K562 (cell line): ENCODE measurements around the gene PBX2. TPM values are rescaled to one million over a fixed set of nuclear protein-coding genes. Genes with fewer than 3 reads are reported as not detected.

ENCODE experiments used
- ATAC-seq: fragments of 200-7000 bp; cut with Tn5 transposase; 3 replicates; pipeline ENCODE4 v1.9.1; 2020; ENCODE audit warnings: moderate library complexity
- BruUV-seq: library from RNA; stranded (reverse); fragments of 400-500 nt; replicated peaks from 2 replicates; lab custom pipeline; 2021; lab: Mats Ljungman, UMichigan
- CTCF ChIA-PET: fragments of 300-600 bp; formaldehyde crosslinking; extraction: SDS; loops from one replicate; lab custom pipeline; 2021; ENCODE audit warnings: low intra/inter-chr PET ratio; lab: Yijun Ruan, JAX
- POLR2A ChIA-PET: fragments of 300-600, 350-650 bp; sonication (Branson Sonifier 250); formaldehyde crosslinking; extraction: SDS; loops from one replicate; lab custom pipeline; 2021; ENCODE audit warnings: antibody characterized with exemption, inconsistent platforms; lab: Yijun Ruan, JAX
- DNase-seq, 4 experiments: peaks; one replicate each; pipeline versions ENCODE4 v3.0.0 to v3.0.0-alpha.2; 2011 to 2018; ENCODE audit warnings: low spot score in 3 of 4, mixed read lengths in 3 of 4; ENCODE audit errors: extremely low read depth in 1 of 4
- FAIRE-seq: peaks from 2 replicates; lab custom pipeline; 2011; peaks lifted over from hg19 to GRCh38; lab: Jason Lieb, UNC
- H2AFZ ChIP-seq: 2 replicates; pipeline ENCODE4 v1.6.0; 2011; ENCODE audit warnings: low read depth, low read length, control low read depth, inconsistent platforms
- H3K27ac ChIP-seq: fragments of 200-600 bp; 3 replicates; pipeline ENCODE4 v1.8.0; 2011; ENCODE audit warnings: low read depth, mild to moderate bottlenecking, control low read depth, inconsistent platforms, low read length, moderate library complexity, mixed read lengths; ENCODE audit errors: extremely low read depth
- H3K27me3 ChIP-seq, 2 experiments: fragments of 300-600 bp in 1 of 2; 2 replicates in 1 of 2; 3 replicates in 1 of 2; pipeline versions ENCODE4 v1.6.0 to v1.8.0; 2011; ENCODE audit warnings: inconsistent platforms in 2 of 2, low read length in 2 of 2, mild to moderate bottlenecking in 1 of 2, mixed read lengths in 1 of 2, moderate library complexity in 1 of 2; ENCODE audit not compliant: control insufficient read depth in 2 of 2, insufficient read depth in 2 of 2
- H3K36me3 ChIP-seq: fragments of 300-600 bp; 3 replicates; pipeline ENCODE4 v1.8.0; 2011; ENCODE audit warnings: mild to moderate bottlenecking, low read length, inconsistent platforms; ENCODE audit not compliant: control insufficient read depth, insufficient read depth
- H3K4me1 ChIP-seq, 2 experiments: fragments of 200-600 bp in 1 of 2; replicated peaks in 1 of 2; 2 replicates in 1 of 2; 3 replicates in 1 of 2; pipeline versions ENCODE4 v1.5.1 to v1.8.0; 2011; ENCODE audit warnings: inconsistent platforms in 2 of 2, low read length in 2 of 2, mild to moderate bottlenecking in 1 of 2, mixed read lengths in 1 of 2, moderate library complexity in 1 of 2; ENCODE audit not compliant: control insufficient read depth in 2 of 2, insufficient read depth in 2 of 2
- H3K4me2 ChIP-seq: 2 replicates; pipeline ENCODE4 v1.6.1; 2011; ENCODE audit warnings: low read length, control low read depth, inconsistent platforms, mixed read lengths; ENCODE audit not compliant: insufficient read depth
- H3K4me3 ChIP-seq: fragments of 200-600 bp; sonication (generic), shearing (Covaris generic); 2 replicates; pipeline ENCODE4 v1.5.1; 2016; ENCODE audit warnings: control low read depth, inconsistent platforms
- H3K79me2 ChIP-seq: fragments of 200-600 bp; 3 replicates; pipeline ENCODE4 v1.8.0; 2011; ENCODE audit warnings: low read length, inconsistent platforms; ENCODE audit not compliant: control insufficient read depth, insufficient read depth
- H3K9ac ChIP-seq, 2 experiments: 2 replicates each; pipeline versions ENCODE4 v1.6.0 to v1.6.1; 2011; ENCODE audit warnings: low read depth in 2 of 2, low read length in 2 of 2, control low read depth in 1 of 2, inconsistent platforms in 1 of 2, mild to moderate bottlenecking in 1 of 2, mixed read lengths in 1 of 2; ENCODE audit not compliant: insufficient read depth in 1 of 2
- H3K9me1 ChIP-seq: one replicate; pipeline ENCODE4 v1.6.0; 2011; ENCODE audit warnings: inconsistent platforms, mild to moderate bottlenecking, low read length, moderate library complexity; ENCODE audit not compliant: control insufficient read depth, insufficient read depth
- H3K9me3 ChIP-seq: replicated peaks from 2 replicates; pipeline ENCODE4 v1.5.1; 2011; ENCODE audit warnings: low read depth, low read length, inconsistent platforms; ENCODE audit not compliant: control insufficient read depth, insufficient read depth
- H4K20me1 ChIP-seq: replicated peaks from 2 replicates; pipeline ENCODE4 v1.6.1; 2011; ENCODE audit warnings: low read length, inconsistent platforms, mixed read lengths; ENCODE audit not compliant: control insufficient read depth, insufficient read depth
- AFF1 ChIP-seq, 2 experiments: fragments of 450-650 bp; IDR thresholded peaks; 2 replicates each; pipeline ENCODE4 v1.6.1; 2018; ENCODE audit warnings: mild to moderate bottlenecking in 2 of 2, low read depth in 1 of 2; ENCODE audit not compliant: partially characterized antibody in 2 of 2
- ARID3B ChIP-seq: fragments of 250-450 bp; sonication (Bioruptor Pico); IDR thresholded peaks from 2 replicates; pipeline ENCODE4 v1.4.0; 2020; ENCODE audit warnings: borderline replicate concordance
- DPF2 ChIP-seq: fragments of 450-650 bp; IDR thresholded peaks from 2 replicates; pipeline ENCODE4 v1.6.1; 2016
- PHTF2 ChIP-seq: fragments of 250-450 bp; sonication (Bioruptor Pico); IDR thresholded peaks from 2 replicates; pipeline ENCODE4 v1.5.0; 2021; ENCODE audit warnings: mild to moderate bottlenecking
- RBM34 ChIP-seq: fragments of 200-400 bp; formaldehyde crosslinking; IDR thresholded peaks from 2 replicates; pipeline ENCODE4 v1.6.1; 2018; ENCODE audit warnings: low read length, borderline replicate concordance; ENCODE audit not compliant: insufficient read depth
- RHOXF2B ChIP-seq: fragments of 250-450 bp; sonication (Bioruptor Pico); conservative IDR thresholded peaks from 2 replicates; pipeline ENCODE4 v1.5.1; 2021
- TRIM25 ChIP-seq: fragments of 450-650 bp; IDR thresholded peaks from 2 replicates; pipeline ENCODE4 v1.7.0; 2016; ENCODE audit warnings: borderline replicate concordance
- ZMIZ1 ChIP-seq, 2 experiments: fragments of 150-350 bp in 1 of 2; IDR thresholded peaks; 2 replicates each; pipeline ENCODE4 v1.6.1; 2012 to 2016; ENCODE audit warnings: low read depth in 2 of 2, low read length in 2 of 2, mild to moderate bottlenecking in 1 of 2, moderate library complexity in 1 of 2
- WGBS: fragments of 100-300 bp; shearing (Covaris generic); methylation state at CpG from one replicate; pipeline ENCODE4 v1.1.6; 2016; ENCODE audit warnings: low coverage, mixed read lengths; ENCODE audit not compliant: insufficient coverage; ENCODE audit errors: missing lambda C conversion rate; 5-methylcytosine and 5-hydroxymethylcytosine counted together
- in situ Hi-C: fragments of 300-500 bp; cut with MboI; formaldehyde crosslinking; loops from 4 replicates; pipeline ENCODE4 v1.15.0; 2018; ENCODE audit warnings: inconsistent platforms, mixed read lengths
- intact Hi-C: fragments of 100-400 bp; cut with micrococcal nuclease; formaldehyde crosslinking; loops from 2 replicates; pipeline ENCODE4 v1.14.2; 2022
- polyA plus RNA-seq, 8 experiments: library from polyadenylated mRNA; depleted of rRNA in 4 of 8; stranded (reverse) in 5 of 8; unstranded in 3 of 8; fragments of >200 nt; fragmentation: Nextera tagmentation in 2 of 8; fragmentation: Illumina TruSeq in 1 of 8; extraction: Ambion mirVana in 2 of 8; extraction: Trizol in 1 of 8; gene quantifications; 2 replicates each; pipeline versions ENCODE4 v1.2.1 to v1.2.3, GENCODE V29; 2011 to 2014; ENCODE audit warnings: inconsistent platforms in 1 of 8, missing spikeins in 1 of 8
- total RNA-seq, 7 experiments: library from RNA; depleted of rRNA in 6 of 7; stranded (reverse); fragments of >200 nt in 6 of 7; fragmentation: Illumina TruSeq in 2 of 7; extraction: Trizol in 2 of 7; gene quantifications; 2 replicates each; pipeline versions ENCODE4 v1.2.1 to v1.2.3, GENCODE V29; 2011 to 2021; ENCODE audit warnings: low replicate concordance in 1 of 7

Gene PBX2
- total and polyA plus RNA-seq, 9 of the 15 experiments (the other 6 are each of a cell fraction or from before 2014, with no cell fraction given): 1.9 to 134 (median 62.5) TPM

- Histone ChIP-seq H3K4me2 (no peak overlapping the region), H3K27ac (no peak overlapping the region), H4K20me1 (no peaks in the 10 kb centered on the region), H3K27me3 (peaks cover 10 to 12% of the 10 kb centered on the region in 2 experiments; a peak in 4 of 5 replicates), H3K36me3 (no peaks in the 10 kb centered on the region), H3K4me3 (no peak overlapping the region), H3K9me3 (no peaks in the 10 kb centered on the region), H3K9me1 (no peaks in the 10 kb centered on the region), H3K79me2 (peaks cover 4% of the 10 kb centered on the region; the same call in 2 of the 3 replicates), H3K4me1 (peaks cover 14 to 37% of the 10 kb centered on the region in 2 experiments), H2AFZ (peak overlapping the region; percentile 20; the same call in 1 of the 2 replicates), H3K9ac (peak overlapping the region in 1 of 2 experiments; percentile 57; a peak in 2 of 4 replicates)
- no peak for DNase-seq
- in situ Hi-C loops (no loop called here), intact Hi-C loops (no loop called here)
- POLR2A ChIA-PET: interaction anchor here (0.6 kb wide), 3 partner anchors 477 to 581 kb away, joined by 3 to 5 read pairs (median 3); no protein-coding TSS in a partner anchor
- no peak for FAIRE-seq
- CTCF ChIA-PET: no interaction called here
- no peak for ATAC-seq
- WGBS: 31% methylated on average over 13 of the region's 13 CpGs
- BruUV-seq: no TSS peak
- no peak for TF ChIP-seq TRIM25
- TF ChIP-seq AFF1 (IDR thresholded peaks at IDR 0.05; ENCODE audit: low read depth in 1 of 2, partially characterized antibody in 2 of 2): no peak
- TF ChIP-seq ARID3B: no peak
- no peak for TF ChIP-seq PHTF2
- TF ChIP-seq RHOXF2B (CRISPR knock-in tag): no peak
- TF ChIP-seq RBM34: no peak
- no peak for TF ChIP-seq ZMIZ1 (IDR thresholded peaks at IDR 0.05; ENCODE audit: low read depth in 2 of 2, low read length in 2 of 2)
- no peak for TF ChIP-seq DPF2
These were observed 10.9 kb upstream of the PBX2 start for GRCh38 chr6:32200711-32201475.
